ENCODE data around the gene SORCS2. TPM values are rescaled to one million over a fixed set of nuclear protein-coding genes. Genes with fewer than 3 reads are reported as not detected.
A peak's percentile ranks its signal among the peaks of the same experiment; 100 is the strongest.

The SORCS2 gene
- polyA plus RNA-seq, 1 donor: 6.9 TPM

GRCh38 chr4:7757501-7758471 lies 565.4 kb downstream of the SORCS2 start:
- DNase-seq: no peak

- no peak for DNase-seq
Measured at GRCh38 chr4:7758476-7758875, 566.1 kb downstream of the SORCS2 start.

- no peak for DNase-seq
Measured at GRCh38 chr4:7759216-7759615, 566.9 kb downstream of the SORCS2 start.

GRCh38 chr4:7759635-7760034 lies 567.3 kb downstream of the SORCS2 start:
- no peak for DNase-seq

GRCh38 chr4:7760228-7760627 lies 567.9 kb downstream of the SORCS2 start:
- no peak for DNase-seq

GRCh38 chr4:7760706-7761105 lies 568.4 kb downstream of the SORCS2 start:
- DNase-seq: no peak

- no peak for DNase-seq
Measured at GRCh38 chr4:7761312-7761711, 569.0 kb downstream of the SORCS2 start.

GRCh38 chr4:7761720-7762119 lies 569.4 kb downstream of the SORCS2 start:
- peak; percentile 82 for DNase-seq

- no peak for DNase-seq
Measured at GRCh38 chr4:7762376-7763030, 570.2 kb downstream of the SORCS2 start.

- no peak for DNase-seq
Measured at GRCh38 chr4:7763106-7763505, 570.8 kb downstream of the SORCS2 start.

GRCh38 chr4:7763788-7764187 lies 571.5 kb downstream of the SORCS2 start:
- no peak for DNase-seq

GRCh38 chr4:7764466-7764865 lies 572.1 kb downstream of the SORCS2 start:
- no peak for DNase-seq

- DNase-seq: no peak
Measured at GRCh38 chr4:7765666-7766065, 573.3 kb downstream of the SORCS2 start.

- DNase-seq: no peak
Measured at GRCh38 chr4:7766086-7766485, 573.7 kb downstream of the SORCS2 start.

- DNase-seq: no peak
Measured at GRCh38 chr4:7766661-7767345, 574.5 kb downstream of the SORCS2 start.

- DNase-seq: no peak
Measured at GRCh38 chr4:7767526-7767925, 575.2 kb downstream of the SORCS2 start.

GRCh38 chr4:7767966-7768365 lies 575.6 kb downstream of the SORCS2 start:
- DNase-seq: no peak

- no peak for DNase-seq
Measured at GRCh38 chr4:7768736-7769135, 576.4 kb downstream of the SORCS2 start.

- no peak for DNase-seq
Measured at GRCh38 chr4:7769396-7770223, 577.3 kb downstream of the SORCS2 start.

GRCh38 chr4:7770224-7771050 lies 578.1 kb downstream of the SORCS2 start:
- no peak for DNase-seq

- no peak for DNase-seq
Measured at GRCh38 chr4:7771056-7771455, 578.7 kb downstream of the SORCS2 start.
